HG03196 (cell line): ENCODE results near the gene STUM.
"Not testable (repeated sequence)": the region's sequence is repeated elsewhere in the genome, so short reads cannot be mapped to it uniquely, and the experiment has no call there.

Experiments
- ATAC-seq: cut with Tn5 transposase; IDR thresholded peaks from one replicate; pipeline ENCODE4 v1.9.1; 2021; ENCODE audit not compliant: unreplicated experiment

Gene STUM, protein sequence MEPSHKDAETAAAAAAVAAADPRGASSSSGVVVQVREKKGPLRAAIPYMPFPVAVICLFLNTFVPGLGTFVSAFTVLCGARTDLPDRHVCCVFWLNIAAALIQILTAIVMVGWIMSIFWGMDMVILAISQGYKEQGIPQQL

DNA sequence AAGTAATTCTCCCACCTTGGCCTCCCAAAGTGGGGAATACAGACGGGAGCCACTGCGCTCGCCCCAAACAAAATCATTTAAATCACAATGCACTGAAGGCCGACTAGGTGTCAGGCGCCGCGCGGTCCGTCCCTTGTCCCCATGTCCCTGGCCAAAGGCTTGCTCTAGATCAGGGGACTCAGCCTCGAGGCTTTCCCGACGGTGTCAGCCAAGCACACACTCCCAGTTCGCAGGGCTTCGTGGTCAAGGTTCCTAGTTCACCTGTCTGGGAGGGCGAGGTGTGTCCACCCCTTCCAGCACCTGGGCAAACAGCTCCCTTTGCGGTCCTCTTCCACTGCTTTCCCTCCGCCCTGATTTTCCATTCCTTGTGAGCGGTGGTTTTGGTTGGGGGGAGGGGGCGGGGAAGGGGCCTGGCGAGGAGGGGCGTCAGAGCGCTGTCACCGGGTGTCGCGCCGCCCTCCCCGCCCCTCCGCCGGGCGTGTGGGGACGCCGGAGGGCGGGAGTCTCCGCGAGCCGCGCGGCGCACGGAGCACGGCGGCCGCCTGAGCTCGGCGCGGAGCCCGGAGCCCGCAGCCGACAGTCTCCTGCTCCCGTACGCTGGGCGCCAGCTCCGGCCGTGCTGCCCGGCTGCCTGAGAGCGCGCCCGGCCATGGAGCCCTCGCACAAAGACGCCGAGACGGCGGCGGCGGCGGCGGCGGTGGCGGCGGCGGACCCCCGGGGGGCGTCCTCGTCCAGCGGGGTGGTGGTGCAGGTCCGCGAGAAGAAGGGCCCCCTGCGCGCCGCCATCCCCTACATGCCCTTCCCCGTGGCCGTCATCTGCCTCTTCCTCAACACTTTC lies at the start of gene STUM:
STUM (plus strand) TSS at position 509 of the 838 bp plus-strand sequence; CDS start at position 650, 141 bp downstream.
- no peak for ATAC-seq

DNA sequence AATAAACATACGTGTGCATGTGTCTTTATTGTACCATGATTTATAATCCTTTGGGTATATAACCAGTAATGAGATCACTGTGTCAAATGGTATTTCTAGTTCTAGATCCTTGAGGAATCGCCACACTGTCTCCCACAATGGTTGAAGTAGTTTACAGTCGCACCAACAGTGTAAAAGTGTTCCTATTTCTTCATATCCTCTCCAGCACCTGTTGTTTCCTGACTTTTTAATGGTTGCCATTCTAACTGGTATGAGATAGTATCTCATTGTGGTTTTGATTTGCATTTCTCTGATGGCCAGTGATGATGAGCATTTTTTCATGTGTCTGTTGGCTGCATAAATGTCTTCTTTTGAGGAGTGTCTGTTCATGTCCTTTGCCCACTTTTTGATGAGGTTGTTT lies 48.9 kb upstream of the STUM start:
- ATAC-seq: not testable (repeated sequence)

DNA sequence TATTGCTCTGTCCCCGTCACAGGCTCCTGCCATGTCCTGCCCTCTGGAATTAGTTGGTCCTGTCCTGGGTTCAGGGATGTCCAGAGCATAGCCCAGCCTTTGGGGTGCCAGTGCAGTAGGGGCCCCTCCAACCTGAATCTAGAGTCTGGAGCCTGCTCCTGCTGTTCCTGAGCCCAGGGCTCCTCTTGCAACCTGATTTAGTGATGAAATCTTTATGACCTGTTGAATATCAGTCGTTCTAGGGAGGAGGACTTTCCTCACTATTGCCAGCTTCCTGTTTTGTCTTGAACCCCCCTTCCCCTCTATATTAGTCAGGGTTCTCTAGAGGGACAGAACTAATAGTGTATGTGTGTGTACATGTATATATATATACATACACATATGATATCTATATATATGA lies 42.5 kb upstream of the STUM start:
- ATAC-seq: no peak

DNA sequence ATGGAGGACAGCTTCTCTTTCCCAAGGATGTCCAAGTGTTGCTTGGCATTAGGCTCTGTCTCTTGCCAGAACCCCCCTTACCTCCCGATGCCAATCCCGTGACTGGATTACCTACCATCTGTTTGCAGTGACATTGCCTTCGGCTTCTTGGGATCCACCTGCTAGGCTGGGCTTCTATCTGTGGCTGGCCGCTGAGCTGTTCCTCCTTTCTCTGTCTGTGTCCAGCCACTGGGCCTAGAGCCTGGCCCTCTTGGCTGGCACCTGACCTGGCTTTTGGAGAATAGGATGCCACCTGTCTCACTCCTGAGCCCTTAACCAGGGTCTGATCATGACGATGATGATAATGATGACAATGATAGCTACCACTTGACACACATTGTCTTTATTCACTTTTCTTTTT lies 41.6 kb upstream of the STUM start:
- ATAC-seq: no peak

DNA sequence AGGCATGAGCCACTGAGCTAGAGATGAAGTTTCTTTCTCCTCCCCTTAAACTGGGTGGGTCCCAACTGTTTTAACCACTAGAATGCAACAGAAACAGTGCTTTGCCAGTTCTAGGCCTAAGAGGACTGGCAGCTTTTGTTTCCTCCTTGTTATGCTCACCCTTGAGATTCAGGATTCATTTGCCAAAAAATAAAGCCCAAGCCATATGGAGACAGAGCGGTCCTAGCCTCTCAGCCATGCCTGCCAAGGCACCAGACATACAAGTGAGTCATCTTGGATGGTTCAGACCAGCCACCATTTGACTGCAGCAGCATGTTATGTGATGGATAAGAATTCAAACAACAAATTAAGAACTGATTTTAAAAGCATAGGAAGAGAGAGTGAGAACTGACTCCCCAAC lies 38.1 kb upstream of the STUM start:
- no peak for ATAC-seq

DNA sequence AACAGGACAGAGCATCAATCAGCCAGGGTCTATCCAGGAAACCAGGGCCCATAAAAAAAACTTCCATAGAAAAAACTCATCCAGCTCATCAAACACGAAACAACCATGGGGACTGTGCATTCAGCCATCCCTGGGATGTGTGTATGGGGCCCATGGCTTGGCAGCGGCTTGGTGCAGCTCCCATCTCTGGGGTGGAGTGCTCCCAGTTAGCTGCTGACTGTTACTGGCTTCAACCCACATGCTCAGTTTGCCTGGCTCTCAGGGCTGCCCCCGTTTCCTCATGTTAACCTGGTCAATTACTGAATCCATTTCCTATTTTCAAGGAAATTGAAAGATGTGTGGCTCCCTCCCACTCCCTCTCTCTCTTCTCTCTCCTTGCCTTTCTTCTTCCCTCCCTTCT lies 37.3 kb upstream of the STUM start:
- ATAC-seq: no peak

DNA sequence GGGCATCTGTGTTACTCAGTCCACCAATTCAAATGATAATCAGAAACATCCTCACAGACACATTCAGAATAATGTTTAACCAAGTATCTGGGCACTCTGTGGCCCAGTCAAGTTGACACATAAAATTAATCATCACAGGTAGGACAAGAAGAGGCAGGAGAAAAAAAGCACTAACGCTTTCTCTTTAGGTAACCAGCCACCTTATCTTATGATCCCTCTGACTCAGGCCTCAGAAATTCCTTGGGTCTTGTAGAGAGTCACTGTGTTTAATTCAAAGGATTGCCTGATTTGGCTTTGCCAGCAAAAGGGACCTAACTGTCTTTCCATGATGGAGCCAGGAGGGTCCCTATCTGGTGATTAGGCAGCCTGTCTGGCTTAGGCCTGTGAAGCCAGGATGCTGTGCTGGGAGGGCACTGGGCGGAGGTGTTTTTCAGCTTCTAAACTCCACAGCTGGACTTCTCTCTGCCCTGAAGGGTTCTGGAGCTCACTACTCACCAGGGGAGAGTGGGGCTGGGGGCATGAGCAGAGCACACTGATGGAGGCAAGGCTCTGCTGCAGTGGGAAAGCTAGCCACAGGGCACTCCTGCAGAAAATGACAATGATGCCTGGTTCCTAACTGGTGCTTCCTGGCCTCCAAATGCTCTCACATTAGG lies 36.4 kb upstream of the STUM start:
- ATAC-seq: no peak

DNA sequence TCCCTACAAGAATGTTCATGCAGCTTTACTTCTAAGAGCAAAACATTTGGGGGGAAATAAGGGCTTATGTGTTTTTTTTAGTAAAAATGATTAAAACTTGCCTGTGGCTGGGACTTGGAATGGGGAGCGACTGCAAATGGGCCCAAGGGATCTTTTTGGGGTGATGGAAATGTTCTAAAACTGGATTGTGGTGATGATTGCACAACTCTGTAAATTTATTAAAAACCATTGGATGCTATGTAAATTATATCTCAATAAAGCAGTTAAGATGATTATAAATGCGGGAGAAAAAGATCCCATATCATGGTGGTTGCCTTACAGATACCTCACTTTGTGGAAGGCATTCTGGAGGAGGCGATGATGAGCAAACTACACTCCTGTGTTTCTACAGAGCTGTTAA lies 30.2 kb upstream of the STUM start:
- no peak for ATAC-seq

DNA sequence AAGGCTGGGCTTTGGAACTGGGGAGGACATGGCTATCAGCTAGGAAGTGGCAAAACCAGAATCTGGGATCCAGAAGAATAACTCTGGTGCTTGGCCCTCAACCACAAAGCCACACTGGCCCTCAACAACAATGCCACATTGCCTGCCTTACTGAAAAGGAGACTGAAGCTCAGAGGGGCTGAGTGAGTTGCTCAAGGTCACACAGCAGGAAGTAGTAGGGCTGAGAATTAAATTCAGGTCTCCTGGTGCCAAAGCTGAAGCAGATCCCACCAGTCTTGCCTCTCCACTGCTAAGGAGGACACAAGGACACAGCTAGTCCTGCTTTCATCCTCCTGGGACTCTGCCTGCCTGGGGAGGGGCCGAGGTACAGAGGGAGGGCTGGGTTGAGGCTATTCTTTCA lies 29.4 kb upstream of the STUM start:
- ATAC-seq: no peak

DNA sequence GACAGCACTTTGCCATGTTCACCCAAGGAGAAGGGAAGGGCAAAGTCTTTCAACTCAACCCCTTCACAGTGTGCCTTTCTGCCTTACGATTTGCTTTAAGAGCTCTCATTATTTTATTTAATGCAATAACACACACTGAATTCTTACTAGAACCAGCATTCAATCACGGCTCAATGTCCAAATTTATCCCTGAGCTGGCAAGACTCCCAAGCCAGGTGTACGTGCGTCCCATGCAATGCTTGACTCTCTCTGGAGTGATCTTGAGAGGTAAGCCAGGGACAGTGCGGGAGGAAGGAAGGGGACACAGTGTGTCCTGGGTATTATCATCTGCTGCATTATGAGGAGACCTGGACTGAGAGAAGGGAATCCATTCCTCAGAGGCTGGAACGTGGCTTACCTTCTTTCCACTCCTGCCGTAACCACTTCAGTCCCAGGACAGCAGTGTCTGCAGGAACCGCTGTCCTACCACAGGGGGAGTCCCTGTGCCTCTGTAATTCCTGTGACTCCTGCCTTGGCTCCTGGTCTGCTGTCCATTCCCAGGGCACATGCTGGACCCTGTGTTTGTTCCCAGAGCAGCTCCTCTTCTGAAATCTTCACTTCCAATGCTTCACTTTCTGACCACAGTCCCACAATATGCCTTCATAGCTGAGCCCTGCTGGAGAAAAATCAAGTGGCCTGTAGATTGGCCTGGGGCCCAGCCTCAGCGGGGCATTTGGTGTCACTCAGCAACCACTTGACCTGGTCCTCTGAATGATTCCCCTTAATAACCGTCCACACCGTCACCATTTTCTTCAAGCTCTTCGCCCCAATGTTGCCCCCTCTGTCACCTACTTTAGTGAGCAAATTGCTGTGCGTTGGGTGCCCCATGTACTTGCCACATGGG lies 28.6 kb upstream of the STUM start:
- no peak for ATAC-seq

DNA sequence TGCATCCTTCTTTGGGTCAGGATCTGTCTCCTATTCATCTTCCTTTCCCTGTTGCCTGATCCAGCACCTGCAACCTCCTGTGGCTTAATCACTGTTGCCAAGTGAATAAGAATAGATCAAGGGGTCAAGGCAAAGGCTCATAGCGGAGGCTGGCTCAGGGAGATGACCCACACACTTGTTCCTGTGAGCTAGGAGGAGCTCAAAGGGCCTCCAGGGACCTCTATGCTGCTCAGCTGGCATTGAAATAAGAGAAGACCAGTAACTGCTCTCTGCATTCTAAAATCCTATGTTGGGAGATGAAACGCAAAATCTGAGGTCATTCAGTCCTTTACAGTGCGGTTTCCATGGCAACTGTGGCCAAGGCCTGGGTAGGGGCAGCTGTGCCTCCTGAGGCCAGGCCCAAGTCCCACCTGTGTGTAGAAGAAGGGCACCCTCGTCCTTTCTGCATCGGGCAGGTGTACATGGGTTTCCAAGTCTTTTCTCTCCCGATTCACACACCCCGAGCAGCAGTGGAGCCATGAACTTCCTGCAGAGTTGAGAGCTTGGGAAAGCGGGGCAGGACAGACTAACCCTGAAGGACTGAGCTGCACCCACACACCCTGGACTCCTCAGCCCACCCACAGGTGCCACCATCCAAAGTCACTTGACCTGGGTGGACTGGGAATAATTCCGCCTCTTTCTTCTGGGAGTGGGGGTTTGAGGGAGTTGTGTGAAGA lies 27.8 kb upstream of the STUM start:
- ATAC-seq: no peak

DNA sequence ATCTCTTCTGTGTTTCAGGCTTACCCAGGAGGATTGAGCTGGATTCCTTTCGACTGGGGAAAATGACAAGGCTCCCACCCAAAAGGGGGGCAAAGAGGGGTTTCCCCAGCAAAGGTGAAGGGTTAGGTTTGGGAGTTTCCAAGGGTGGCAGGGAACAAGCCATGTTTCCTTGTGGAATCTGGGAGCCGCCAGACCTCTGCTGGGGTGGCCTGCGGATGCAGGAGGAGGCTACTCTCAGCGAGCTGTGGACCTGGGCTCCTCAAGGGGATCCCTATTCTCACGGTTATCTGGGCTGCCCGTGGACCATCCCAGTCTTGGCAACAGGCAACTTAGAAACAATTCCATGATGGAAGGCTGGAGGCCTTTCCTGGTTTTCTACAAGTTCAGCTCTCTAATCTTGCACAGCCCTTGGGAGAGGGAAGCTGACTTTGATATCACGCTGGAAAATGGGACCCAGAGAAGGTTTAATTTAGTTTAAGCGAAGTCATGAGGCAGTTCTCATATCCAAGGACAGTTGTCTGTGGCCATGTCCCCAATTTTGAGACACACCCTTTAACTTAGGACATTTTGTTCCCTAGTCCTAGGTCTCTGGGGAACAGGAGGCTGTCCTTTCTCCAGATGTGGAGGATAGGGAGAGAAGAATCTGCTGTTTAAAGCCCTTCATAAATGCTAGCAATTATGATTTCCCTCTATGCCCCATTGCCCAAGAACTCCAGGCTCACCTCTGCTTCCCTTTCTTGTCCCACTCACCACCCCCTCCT lies 24.7 kb upstream of the STUM start:
- no peak for ATAC-seq

DNA sequence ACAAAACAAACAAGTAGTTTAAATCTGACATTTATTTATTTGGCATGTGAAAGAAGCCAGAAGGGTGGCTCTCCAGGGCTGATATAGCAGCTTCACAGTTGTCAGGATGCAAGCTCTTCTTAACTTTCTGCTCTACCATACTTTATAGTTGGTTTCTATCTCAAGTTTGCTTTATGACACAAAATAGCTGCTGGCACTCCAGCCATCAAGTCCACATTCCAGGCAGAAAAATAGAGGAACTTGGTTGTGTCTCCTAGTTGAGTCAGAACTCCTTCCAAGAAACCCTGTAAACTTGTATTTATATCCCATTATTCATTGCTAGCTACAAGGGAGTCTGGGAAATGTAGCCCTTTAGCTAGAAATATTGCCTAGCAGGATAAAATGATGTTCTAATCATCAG lies 24.0 kb upstream of the STUM start:
- ATAC-seq: no peak

DNA sequence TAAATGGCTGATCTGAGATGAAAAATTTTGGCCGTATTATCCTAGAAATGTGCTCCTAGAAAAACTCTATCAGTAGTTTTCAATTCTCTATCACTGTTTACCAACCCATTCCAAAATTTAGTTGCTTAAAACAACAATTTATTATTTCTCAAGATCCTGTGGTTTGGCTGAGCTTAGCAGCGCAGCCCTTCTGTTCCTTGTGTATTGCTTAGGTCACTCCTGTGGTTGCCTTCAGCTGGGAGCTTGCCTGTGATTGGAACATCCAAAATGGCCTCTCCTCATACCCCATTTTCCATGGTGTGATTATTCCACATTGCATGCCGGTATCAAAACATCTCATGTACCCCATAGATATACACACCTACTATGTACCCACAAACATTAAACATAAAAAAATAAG lies 22.8 kb upstream of the STUM start:
- no peak for ATAC-seq

DNA sequence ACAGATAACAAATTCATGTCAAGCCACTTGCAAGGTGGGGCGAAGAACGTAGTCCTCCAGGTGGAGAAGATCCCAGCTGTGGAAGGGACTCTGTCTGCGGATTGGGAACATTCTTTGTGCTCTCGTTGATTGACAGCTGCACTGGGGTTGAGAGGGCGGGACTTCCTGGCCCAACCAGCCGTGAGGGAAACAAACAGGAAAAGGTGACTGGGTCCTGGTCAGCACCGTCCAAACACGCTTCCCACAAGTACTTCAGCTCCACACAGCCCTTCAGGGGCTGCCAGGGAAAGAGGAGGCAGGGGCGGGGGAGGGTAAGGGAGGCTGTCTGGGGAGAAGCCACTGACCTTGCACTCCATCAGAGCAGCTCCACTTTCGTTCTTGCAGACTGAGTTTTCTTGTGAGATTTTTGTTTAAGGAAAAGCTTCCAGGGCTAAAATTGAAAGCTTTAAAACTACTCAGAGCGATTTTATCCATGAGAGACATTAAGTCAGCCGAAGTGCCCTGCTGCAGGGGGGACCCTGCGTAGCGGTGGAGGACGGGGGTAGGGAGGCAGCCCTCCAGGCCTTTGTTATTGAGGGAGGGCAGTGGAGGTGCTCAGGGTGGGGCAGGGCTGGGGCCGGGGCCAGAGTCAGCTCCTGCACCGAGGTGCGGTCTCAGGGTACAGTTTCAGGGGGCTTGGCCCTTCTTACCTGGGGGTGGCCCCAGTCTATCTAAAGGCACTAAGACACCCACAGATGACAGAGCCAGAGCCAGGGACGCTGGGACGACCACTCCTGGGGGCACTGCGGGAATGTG lies 21.6 kb upstream of the STUM start:
- no peak for ATAC-seq

DNA sequence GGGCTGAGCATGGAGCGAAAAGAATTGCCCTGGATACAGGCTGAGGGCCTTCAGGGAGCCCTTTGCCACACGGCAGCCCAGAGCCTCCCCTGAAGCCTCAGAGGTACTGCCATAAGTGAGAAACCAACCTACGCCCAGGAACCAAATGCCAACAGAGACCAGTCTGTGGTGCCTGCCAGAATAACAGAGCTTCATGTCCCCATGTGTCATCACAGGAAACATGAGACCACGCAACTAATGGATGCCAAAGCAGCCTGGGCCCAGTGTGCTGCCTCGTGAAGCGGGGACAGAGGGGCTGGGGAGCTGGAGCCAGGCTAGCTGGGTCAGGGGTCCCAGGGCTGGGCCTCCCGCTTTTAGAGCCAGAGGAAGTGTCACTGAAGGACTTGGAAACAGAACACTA lies 18.7 kb upstream of the STUM start:
- no peak for ATAC-seq

DNA sequence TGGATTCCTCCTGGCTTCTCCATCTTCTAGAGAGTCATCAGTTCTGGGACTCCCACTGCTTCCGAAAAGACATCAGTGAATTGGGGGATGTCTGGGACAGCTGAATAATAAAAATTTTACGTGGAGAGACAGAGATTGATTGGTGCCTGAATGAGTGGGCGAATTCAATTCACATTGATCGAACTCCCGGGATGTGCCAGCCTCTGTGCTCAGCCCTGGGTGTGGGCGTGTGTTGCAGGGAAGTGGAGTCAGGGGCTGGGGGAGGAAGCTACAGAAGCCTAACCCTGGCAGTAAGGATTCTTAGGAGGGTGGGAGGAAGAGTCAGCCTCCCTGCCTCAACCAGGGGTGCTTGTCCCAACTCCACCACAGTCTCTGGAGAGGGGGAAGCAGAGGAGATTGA lies 18.0 kb upstream of the STUM start:
- no peak for ATAC-seq

DNA sequence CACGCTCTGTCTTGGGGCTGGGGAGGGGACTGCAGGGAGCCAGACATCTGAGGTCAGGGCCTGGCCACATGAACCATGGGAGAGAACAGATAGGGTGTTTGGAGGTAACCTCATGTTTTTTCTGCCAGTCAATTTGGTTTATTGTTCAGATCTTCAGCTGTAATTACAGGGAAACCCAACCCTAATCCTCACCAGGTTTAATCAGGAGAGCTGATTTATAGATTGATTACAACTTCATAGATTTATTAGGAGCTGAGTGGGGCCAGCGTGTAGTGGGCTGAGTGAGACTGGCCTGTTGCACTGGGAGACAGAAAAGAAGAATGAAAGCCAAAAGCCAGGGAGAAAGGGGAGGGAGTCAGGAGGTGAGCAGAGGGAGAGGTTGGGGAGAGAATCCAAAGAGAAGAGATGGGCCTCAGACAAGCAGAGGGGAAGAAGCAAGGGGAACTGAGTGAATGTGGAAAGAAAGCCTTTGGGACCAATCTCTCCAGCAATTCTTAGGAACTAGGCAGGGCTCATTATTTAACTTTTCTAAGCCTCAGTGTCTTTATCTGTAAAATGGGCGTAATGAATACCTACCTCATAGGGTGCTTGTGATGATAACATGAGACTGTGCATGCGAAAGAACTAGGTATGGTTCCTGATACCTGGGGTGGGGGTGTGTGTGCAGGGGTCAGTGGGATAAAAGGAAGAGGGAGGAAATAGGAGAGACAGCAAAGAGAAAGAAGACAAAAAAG lies 17.0 kb upstream of the STUM start:
- no peak for ATAC-seq

DNA sequence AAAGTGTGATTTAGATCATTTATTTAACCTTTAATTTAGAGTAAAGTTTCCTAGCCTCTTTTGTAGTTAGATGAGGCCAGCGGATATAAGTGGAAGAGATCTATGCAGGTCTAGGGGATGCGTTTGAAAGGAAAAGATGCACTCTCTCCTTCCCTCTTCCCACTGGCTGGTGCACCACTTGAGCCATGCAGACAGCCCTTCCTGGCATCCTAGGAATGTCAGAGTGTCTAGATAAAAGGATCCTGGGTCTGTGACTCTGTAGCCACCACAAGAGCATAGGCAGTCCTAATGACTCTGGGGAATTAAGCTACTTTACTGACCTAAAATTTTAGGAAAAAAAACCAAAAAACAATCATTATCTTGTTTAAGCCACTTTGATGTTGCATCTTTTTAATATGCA lies 16.0 kb upstream of the STUM start:
- ATAC-seq: no peak
